SH-SY5Y (cell line): ENCODE measurements around the gene PALM.

ENCODE experiments used
- GATA2 ChIP-seq: IDR thresholded peaks from 2 replicates; pipeline ENCODE4 v1.6.1; 2011; ENCODE audit warnings: mild to moderate bottlenecking, low read depth, low read length
- GATA3 ChIP-seq: IDR thresholded peaks from 2 replicates; pipeline ENCODE4 v1.6.1; 2011; ENCODE audit warnings: low read depth, mild to moderate bottlenecking, low read length, moderate library complexity

Gene PALM

DNA sequence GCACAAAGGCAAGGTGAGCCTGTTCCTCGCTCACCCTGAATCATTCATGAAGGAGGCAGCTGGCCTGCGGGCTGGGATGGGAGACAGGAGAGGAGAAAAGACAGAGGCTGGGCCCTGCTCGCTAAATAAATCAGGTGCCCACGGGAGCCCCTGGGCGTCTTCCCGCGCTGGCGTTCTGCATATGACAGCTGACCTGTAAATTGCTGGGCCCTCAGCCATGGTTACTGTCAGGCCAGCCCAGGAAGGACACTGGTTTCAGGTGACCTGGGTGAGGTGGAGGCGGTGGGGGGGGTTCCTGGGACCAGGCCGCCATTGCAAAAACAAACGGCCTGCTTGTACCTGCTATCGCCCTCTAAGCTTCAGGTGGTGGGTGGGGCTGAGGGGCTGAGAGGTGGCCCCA lies 85.1 kb downstream of the PALM start:
- no peak for TF ChIP-seq GATA2
- TF ChIP-seq GATA3, result no peak

DNA sequence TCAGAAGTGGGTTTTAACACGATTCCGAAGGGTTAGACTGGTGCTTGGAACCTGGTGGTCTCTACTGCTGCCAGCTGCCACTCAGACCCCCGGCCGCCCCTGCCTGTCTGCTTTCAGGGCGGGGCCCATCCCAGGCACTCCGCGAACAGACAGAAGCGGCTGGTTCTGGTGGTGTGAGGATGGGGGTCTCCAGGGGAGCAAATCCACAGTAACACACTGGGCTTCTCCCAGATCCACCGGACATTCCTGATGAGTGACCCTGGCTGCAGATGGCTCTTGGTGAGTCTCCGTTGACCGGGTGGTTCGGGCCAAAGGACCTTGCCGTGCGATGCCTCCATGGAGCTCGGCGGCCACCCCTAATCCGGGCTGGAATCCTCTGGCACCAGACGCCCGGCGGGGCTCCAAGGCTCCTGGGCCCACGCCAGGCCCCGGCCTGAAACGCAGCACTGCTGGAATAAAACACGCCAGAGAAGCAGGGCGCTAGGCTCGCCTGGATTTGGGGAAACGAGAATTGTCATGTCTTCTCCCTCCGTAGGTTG lies 86.4 kb downstream of the PALM start:
- TF ChIP-seq GATA3 (no peak), GATA2 (no peak)

DNA sequence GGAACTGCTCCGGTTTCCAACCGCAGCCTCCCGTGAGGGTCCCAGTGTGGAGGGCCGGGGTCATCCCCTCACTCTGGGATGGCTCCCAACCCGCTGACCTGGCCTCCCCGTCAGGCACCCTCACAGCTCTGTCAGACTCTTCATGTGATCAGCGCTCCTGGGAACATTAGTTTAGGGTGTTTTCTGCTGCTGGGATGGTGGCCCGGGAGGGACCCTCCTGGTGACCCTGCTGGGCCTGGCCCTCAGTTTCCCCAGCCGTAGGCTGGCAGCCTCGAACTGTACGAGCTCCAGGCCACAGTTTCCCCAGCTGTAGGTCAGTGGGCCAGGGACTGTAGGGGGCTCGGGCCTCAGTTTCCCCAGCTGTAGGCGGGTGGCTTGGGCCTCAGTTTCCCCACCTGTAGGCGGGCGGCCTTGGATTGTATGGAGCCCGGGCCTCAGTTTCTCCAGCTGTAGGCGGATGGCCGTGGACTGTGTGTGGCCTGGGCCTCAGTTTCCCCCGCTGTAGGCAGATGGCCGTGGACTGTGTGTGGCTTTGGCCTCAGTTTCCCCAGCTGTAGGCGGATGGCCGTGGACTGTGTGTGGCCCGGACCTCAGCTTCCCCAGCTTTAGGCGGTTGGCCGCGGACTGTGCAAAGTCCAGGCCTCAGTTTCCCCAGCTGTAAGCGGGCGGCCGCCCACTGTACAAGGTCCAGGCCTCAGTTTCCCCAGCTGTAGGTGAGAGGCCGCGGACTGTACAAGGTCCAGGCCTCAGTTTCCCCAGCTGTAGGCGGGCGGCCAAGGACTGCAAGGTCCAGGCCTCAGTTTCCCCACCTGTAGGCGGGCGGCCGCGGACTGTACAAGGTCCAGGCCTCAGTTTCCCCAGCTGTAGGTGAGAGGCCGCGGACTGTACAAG lies 87.2 kb downstream of the PALM start:
- no peak for TF ChIP-seq GATA3
- TF ChIP-seq GATA2, result no peak

DNA sequence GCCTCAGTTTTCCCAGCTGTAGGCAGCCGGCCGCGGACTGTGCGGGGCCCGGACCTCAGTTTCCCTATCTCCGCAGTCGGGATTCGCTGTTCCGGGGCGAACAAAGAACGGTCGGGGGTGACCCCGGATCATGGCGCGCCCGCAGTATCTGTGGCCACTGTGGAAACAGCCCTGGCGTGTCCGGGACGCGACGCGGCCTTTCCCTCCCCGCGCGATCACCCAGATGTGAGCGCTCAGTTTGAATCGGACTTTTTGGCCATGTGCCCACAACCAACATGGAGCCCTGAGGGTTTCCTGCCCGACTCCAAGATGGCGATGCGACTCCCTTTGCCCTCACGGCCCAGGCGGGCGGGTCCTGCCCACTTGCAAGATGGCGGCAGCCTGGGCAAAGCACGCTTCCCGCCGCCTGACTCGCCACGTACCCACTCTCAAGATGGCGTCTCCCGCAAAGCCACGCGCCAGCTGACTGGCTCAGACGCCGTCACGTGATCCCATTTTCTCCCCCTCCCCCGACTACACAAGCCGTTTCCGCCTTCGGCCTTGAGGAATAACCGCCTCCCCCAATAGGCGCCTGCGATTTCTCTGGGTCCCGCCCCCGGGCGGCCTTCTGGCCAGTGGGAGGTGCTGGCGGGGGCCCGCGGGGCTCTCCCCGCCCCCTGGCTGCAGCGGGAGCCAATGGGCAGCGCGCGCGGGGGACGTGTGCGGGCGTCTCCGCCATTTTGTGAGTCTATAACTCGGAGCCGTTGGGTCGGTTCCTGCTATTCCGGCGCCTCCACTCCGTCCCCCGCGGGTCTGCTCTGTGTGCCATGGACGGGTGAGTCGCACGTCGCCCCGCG lies 88.2 kb downstream of the PALM start, which contains the start of gene PTBP1:
Gene PTBP1, plus strand, starts transcription at position 761 of the 836 bp plus-strand sequence. Its CDS starts 46 bp downstream, at position 807.
- TF ChIP-seq GATA3 (no peak), GATA2 (no peak)
